Spinal cord (tissue), 10 donors: ENCODE results near the gene PLCH1. TPM values are rescaled to one million over a fixed set of nuclear protein-coding genes. Genes with fewer than 3 reads are reported as not detected.

Source experiments
- DNase-seq, 6 donors: peaks; one replicate each; pipeline versions ENCODE4 v3.0.0 to v3.0.0-alpha.2; 2013 to 2015; ENCODE audit warnings: low spot score in 6 of 6, low read depth in 4 of 6
- H3K27ac ChIP-seq: one replicate; pipeline ENCODE4 v1.5.1; 2013; ENCODE audit warnings: low read depth, low read length, control low read depth
- H3K27me3 ChIP-seq: one replicate; pipeline ENCODE4 v1.6.1; 2013; ENCODE audit warnings: low read length; ENCODE audit not compliant: control insufficient read depth, insufficient read depth
- H3K36me3 ChIP-seq: one replicate; pipeline ENCODE4 v1.6.1; 2013; ENCODE audit warnings: low read length; ENCODE audit not compliant: control insufficient read depth, insufficient read depth
- H3K4me1 ChIP-seq: one replicate; pipeline ENCODE4 v1.6.1; 2013; ENCODE audit warnings: low read length; ENCODE audit not compliant: control insufficient read depth, insufficient read depth
- H3K4me3 ChIP-seq: one replicate; pipeline ENCODE4 v1.5.1; 2013; ENCODE audit warnings: low read depth, low read length, control low read depth
- H3K9me3 ChIP-seq: one replicate; pipeline ENCODE4 v1.6.1; 2013; ENCODE audit warnings: low read length; ENCODE audit not compliant: control insufficient read depth, insufficient read depth
- WGBS: methylation state at CpG from one replicate; pipeline ENCODE4 v1.1.5; 2013; ENCODE audit warnings: missing lambda C conversion rate; ENCODE audit not compliant: insufficient coverage; 5-methylcytosine and 5-hydroxymethylcytosine counted together
- polyA plus RNA-seq, 2 donors: library from polyadenylated mRNA; unstranded; fragments of 120-200 nt; gene quantifications; one replicate each; pipeline ENCODE4 v1.2.1, GENCODE V29; 2013; ENCODE audit not compliant: insufficient read length in 2 of 2
- total RNA-seq, 2 donors: library from RNA; depleted of rRNA in 1 of 2; stranded (reverse); fragments of 120-200 nt in 1 of 2; fragments of >200 nt in 1 of 2; gene quantifications; one replicate each; pipeline versions ENCODE4 v1.2.3 to v1.2.4, GENCODE V29; 2013 to 2014
- donor health status: healthy.

Gene PLCH1
- total and polyA plus RNA-seq, 4 donors, result 10.2 to 20.6 (median 12.9) TPM

- Histone ChIP-seq H3K4me1 (no peaks in the 10 kb centered on the region), H3K27ac (no peak overlapping the region), H3K36me3 (no peaks in the 10 kb centered on the region), H3K27me3 (no peaks in the 10 kb centered on the region), H3K9me3 (no peaks in the 10 kb centered on the region), H3K4me3 (no peak overlapping the region)
- no peak for DNase-seq
- WGBS, result 100% methylated on average over 4 of the region's 7 CpGs
These were observed 312.9 kb downstream of the PLCH1 start for GRCh38 chr3:155431856-155432570.

DNA sequence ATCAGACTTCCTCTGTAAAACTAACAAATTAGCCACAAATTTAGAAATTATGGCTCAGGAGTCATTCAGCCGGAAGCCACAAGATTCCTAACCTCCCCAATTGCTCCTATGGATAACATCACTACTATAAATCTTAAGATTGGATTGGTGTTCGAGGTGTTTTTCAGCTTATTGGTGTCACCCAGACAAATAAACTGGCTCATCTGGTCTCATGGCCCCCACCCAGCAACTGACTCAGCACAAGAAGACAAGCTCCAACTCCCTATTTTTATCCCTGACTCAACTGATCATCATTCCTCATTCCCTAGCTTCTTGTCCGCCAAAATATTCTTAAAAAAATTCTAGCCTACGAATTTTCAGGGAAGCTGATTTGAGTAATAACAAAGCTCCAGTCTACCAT, 316.3 kb downstream of the PLCH1 start:
- no peak for DNase-seq
- H3K27me3 ChIP-seq, result no peaks in the 10 kb centered on the region
- no peaks in the 10 kb centered on the region for H3K9me3 ChIP-seq
- H3K4me1 ChIP-seq, result no peaks in the 10 kb centered on the region
- H3K4me3 ChIP-seq, result no peak overlapping the region
- no peaks in the 10 kb centered on the region for H3K36me3 ChIP-seq
- 76% methylated on average over 2 of the region's 4 CpGs for WGBS
- H3K27ac ChIP-seq, result no peak overlapping the region

- Histone ChIP-seq H3K36me3 (no peaks in the 10 kb centered on the region), H3K9me3 (no peaks in the 10 kb centered on the region), H3K27ac (no peak overlapping the region), H3K4me1 (no peaks in the 10 kb centered on the region), H3K4me3 (no peak overlapping the region), H3K27me3 (no peaks in the 10 kb centered on the region)
- WGBS, result 94% methylated on average over 2 of the region's 3 CpGs
- no peak for DNase-seq
These were observed 318.2 kb downstream of the PLCH1 start for GRCh38 chr3:155426524-155427230.

GRCh38 chr3:155425396-155425795, 319.5 kb downstream of the PLCH1 start:
- Histone ChIP-seq H3K9me3 (no peaks in the 10 kb centered on the region), H3K4me1 (no peaks in the 10 kb centered on the region), H3K4me3 (no peak overlapping the region), H3K27me3 (no peaks in the 10 kb centered on the region), H3K36me3 (no peaks in the 10 kb centered on the region), H3K27ac (no peak overlapping the region)
- peak in 2 of 6 donors; percentile 26 to 60 for DNase-seq
- WGBS, result 93% methylated on average over 1 of the region's 2 CpGs

GRCh38 chr3:155424323-155424710, 320.6 kb downstream of the PLCH1 start:
- DNase-seq, result no peak
- Histone ChIP-seq H3K9me3 (peaks cover 2% of the 10 kb centered on the region), H3K27me3 (no peaks in the 10 kb centered on the region), H3K4me3 (no peak overlapping the region), H3K27ac (no peak overlapping the region), H3K36me3 (no peaks in the 10 kb centered on the region), H3K4me1 (no peaks in the 10 kb centered on the region)

DNA sequence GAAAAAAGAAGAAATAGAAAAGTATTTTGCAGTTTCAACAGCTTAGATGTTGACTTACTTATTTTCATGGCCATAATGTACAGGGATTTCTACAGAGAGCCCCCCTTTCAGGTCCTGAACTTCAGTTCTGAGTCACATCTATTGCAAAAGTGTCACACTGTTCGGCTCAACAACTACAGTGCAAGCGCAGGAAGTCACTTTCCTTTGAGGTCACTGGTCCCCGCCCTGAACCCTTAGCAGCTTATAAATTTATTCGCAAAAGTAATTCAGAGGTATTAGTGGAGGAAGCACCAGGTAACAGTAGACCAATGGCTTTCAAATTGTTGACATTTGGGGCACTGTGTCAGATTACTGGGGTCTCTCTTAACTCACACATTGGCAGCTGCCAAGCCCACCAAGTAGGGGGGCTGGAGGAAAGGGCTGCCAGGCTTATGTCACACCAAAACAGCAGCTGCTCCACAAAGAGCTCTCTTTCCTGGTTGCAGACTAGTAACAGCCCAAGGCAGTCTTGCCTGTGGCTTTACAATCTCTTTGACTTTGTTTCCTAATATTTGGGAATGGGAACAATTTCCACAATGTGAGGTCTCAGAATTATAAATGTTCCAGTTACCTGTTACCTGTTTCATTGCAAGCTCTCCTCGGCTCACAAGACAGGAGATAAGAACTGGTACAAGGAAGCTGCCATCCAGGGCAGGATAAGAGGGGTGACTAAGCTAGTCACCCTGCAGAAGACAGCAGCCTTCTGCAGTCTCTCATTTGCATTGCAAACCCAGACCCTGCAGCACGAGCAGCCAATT, 321.1 kb downstream of the PLCH1 start:
- peak in 1 of 6 donors; percentile 53 for DNase-seq
- no peaks in the 10 kb centered on the region for H3K36me3 ChIP-seq
- WGBS, result 70% methylated on average over 5 of the region's 6 CpGs

DNA sequence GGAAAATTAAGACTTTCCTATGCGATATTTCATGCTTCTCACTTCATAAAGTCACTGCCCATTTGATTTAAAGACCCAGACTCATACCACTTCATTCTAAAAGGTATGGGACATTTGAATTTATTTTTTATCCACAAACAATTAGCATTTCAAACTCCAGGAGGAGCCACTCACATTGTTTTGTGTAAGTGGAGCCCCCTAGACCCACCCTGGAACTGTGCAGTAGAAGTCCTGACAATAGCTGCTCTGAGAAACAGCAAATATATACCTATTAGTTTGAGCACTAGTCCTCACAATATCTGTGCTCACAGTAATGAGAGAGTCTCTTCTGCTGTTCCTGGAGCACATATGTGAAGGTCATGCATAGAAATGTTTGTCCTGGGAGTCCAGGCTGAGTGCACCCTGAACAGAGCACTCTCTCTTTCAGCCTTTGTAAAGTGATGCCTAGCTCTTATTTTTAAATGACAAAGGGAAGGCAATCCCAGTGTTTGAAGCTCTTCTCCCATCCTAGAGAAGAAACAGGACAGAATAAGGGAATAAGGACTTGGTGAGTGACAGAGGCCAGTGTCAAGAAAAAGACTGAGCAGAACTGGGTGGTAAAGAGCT, 323.9 kb downstream of the PLCH1 start:
- no CpG with 5 or more reads among the region's 1 CpG for WGBS
- no peaks in the 10 kb centered on the region for H3K27me3 ChIP-seq
- no peaks in the 10 kb centered on the region for H3K36me3 ChIP-seq
- H3K27ac ChIP-seq, result no peak overlapping the region
- no peak overlapping the region for H3K4me3 ChIP-seq
- H3K9me3 ChIP-seq, result peaks cover 2% of the 10 kb centered on the region
- peak in 1 of 6 donors; percentile 15 for DNase-seq
- H3K4me1 ChIP-seq, result peaks cover 5% of the 10 kb centered on the region

More for the DNA sequence above, 321.1 kb downstream of the PLCH1 start:
- peaks cover 4% of the 10 kb centered on the region for H3K4me1 ChIP-seq
- H3K4me3 ChIP-seq, result no peak overlapping the region
- peaks cover 2% of the 10 kb centered on the region for H3K9me3 ChIP-seq
- H3K27me3 ChIP-seq, result no peaks in the 10 kb centered on the region
- H3K27ac ChIP-seq, result no peak overlapping the region

DNA sequence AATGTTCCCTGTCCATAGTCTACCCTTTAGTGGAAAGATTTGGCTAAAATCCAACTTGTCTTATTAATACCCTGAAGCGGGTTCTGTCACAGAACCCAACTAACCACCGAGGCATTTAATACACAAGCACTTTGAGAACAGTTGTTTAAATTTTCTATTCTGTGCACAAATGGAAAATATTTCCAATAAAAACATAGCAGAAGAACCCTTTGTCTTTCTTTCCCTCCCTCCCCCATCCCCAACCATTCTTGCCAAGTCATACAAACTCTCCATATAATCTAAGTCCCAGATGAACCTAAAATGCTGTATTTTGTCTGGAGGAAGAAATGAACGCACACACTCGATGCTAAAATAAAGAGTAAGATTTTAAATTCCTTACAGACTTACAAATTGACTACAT, 324.5 kb downstream of the PLCH1 start:
- Histone ChIP-seq H3K4me3 (no peak overlapping the region), H3K27me3 (no peaks in the 10 kb centered on the region), H3K4me1 (peaks cover 5% of the 10 kb centered on the region), H3K9me3 (peaks cover 2% of the 10 kb centered on the region), H3K27ac (no peak overlapping the region), H3K36me3 (no peaks in the 10 kb centered on the region)
- WGBS, result no CpG with 5 or more reads among the region's 4 CpGs
- no peak for DNase-seq

GRCh38 chr3:155418407-155418806, 326.5 kb downstream of the PLCH1 start:
- Histone ChIP-seq H3K36me3 (no peaks in the 10 kb centered on the region), H3K9me3 (peaks cover 2% of the 10 kb centered on the region), H3K4me3 (no peak overlapping the region), H3K4me1 (peaks cover 5% of the 10 kb centered on the region), H3K27ac (peak overlapping the region; percentile 59), H3K27me3 (no peaks in the 10 kb centered on the region)
- WGBS, result no CpG with 5 or more reads among the region's 2 CpGs
- DNase-seq, result peak; percentile 61 to 96 (median 74)
